ENCODE results near the gene LILRB5.
"Not testable (repeated sequence)": the region's sequence is repeated elsewhere in the genome, so short reads cannot be mapped to it uniquely, and the experiment has no call there.

The LILRB5 gene

DNA sequence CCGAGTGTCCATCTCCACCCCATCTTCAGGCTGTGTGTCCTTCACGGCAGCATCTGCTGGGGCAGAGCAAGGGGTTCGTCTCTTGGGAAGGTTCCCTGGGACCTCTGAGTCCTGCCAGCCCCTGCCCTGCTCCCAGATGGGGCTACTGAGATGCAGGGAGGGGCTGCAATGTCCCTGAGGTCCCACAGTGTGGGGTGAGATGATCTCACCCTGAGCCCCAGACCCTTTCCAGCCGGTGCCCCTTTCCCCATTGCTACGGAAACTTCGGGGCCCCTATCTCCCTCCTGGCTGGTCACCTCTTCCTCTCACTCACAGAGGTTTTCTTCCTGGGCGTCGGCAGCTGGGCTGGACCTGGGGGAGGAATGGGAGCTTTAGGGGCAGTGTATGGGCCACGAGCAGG lies 18.9 kb upstream of the LILRB5 start:
- no peak for DNase-seq (ENCODE audit: low read depth)

- DNase-seq (ENCODE audit: low read depth), result not testable (repeated sequence)
These were observed 17.4 kb upstream of the LILRB5 start for GRCh38 chr19:54274516-54274915.

DNA sequence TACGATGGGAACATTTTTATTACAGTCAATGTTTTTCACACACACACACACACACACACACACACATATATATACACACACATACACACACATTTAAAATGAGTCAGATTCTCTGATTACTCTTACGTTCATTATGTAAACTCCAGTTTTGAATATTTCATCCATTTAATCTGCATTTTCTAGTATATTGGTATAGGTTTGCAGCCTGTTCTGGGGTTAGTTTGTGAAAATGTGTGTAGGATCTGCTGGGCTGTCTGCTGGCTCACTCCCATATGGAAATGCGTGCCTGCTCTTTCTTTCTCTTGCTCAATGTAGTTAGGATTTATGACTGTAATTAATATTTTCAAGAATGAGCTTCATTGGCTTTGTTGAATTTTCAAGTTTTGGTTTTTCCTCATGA lies 16.7 kb upstream of the LILRB5 start:
- DNase-seq (ENCODE audit: low read depth), result no peak

DNA sequence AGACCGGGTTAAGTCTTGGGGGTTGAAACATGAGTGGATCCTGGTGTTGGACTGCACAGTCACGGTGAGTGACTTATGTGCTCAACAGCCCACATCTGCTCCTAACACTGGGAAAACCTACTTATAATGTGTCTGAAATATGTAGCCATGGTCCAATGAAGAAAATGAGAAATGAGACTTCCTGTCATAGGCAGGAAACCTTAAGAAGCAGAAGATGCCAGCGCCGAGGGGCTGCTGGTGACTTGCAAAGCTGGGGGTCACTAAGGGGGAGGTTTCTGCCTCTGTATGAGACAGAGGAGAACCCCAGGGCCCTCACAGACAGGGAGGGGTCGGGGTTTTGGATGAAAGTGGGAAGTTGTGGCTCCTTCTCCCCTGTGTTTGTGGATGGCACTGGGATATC lies 15.1 kb upstream of the LILRB5 start:
- not testable (repeated sequence) for DNase-seq (ENCODE audit: low read depth)

- not testable (repeated sequence) for DNase-seq (ENCODE audit: low read depth)
These were observed 14.5 kb upstream of the LILRB5 start for GRCh38 chr19:54271587-54271986.

GRCh38 chr19:54271106-54271505 lies 14.0 kb upstream of the LILRB5 start:
- DNase-seq (ENCODE audit: low read depth), result no peak

DNA sequence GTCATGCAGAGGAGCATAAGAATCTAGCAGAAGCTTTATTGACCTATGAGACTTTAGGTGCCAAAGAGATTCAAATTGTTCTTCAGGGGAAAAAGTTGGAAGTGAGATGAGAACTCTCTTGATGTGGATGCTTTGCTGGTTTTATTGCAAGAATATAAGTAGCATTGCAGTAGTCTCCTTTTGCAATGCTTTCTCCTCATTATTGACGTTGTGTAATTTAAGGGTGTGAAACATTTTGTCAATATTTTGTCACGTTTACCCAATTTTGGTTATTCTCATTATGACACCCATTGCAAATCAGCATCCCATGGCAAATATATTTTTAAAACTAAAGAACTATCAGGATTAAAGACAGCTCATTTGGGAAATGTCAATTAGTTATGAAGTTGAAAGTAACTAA lies 11.9 kb upstream of the LILRB5 start:
- DNase-seq (ENCODE audit: low read depth), result no peak

DNA sequence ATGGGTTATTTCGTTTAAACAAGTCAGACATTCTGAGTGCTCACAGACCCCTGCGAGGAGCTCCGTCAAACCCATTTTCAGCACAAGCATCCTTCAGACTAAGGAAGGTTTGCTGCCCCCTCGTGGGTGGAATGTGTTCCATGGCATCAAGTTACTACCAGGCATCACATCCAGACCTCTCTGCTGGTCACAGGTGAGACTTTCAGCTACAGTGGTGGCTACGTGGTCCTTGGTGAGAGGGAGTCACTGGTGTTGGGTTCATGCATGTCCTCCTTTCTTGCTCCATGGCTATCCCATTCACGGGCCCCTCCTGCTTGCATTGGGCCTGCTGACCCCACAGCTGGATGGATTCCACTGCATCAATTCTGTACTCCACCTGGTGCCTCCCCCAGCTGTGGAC lies 9.1 kb upstream of the LILRB5 start:
- peak; percentile 55 for DNase-seq (ENCODE audit: low read depth)

GRCh38 chr19:54262470-54262869 lies 5.4 kb upstream of the LILRB5 start:
- no peak for DNase-seq (ENCODE audit: low read depth)

- no peak for DNase-seq (ENCODE audit: low read depth)
These were observed 5.0 kb upstream of the LILRB5 start for GRCh38 chr19:54262066-54262465.

DNA sequence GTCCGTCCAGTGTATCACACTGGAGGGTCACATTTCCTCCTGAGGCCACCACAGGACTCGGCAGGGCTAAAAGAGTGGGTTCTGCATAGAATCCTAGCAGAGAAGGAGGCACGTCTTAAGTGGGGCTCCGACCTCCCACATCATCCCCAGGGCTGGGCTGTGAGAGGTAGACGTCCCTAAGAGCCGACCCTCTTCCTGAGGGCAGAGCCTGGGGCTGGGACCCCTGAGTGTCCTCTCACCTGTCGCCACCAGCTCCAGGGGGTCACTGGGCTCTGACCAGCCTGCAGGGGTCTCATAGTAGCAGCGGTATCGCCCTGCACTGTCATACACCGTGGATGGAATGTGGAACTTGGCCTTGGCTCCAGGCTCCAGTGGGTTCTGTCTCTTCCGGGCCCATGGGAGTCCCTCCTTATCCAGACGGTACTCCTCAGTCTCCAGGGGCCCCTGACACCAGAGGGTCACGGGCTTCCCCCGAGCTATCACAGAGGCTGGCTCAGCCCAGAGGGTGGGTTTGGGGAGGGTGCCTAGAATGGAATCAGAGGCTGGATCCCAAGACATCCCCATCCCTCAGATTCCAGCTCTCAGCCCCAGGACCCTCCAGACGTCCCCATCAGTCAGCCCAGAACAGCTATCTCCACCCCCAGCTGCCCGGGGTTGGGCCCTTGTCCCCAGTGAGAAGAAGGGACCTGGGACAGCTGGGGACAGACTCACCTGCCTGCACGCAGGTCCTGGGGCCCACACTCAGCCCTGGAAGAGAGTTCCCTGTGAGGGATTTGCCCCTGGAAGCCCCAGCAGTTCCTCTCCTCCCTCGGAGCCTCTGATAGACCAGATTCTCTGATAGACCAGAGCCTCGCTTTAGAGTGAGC lies 590 bp downstream of the LILRB5 start:
- DNase-seq (ENCODE audit: low read depth), result no peak

DNA sequence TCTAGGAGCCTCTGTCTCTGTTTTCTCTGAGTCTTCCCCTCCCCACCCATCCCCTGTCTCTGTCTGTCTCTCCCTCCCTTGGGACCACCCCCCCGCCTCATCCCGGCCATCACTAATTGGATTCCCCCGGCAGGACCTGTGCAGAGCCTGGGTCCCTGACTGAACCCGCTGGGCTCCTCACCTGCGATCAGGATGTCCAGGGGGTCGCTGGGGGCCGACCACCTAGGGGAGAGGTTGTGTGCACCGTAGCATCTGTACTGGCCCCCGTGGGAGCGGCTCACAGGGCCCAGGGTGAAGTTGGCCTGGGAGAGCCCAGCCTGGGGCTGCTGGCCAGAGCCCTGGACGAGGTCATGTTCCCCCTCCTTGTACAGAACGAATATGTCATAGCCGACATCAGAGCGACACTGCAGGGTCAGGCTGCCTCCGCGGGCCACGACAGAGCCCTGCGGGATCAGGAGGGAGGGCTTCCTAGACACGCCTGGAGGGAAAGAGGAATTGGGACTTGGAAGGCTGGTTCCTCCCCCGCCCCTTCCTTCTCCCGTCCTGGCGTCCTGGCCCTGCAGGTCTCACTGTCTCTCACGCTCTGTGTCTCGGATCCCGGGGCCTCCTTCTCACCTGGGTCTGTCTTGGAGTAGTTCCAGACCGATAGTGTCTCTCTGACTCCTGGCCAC lies 1.8 kb downstream of the LILRB5 start:
- DNase-seq (ENCODE audit: low read depth), result no peak

DNA sequence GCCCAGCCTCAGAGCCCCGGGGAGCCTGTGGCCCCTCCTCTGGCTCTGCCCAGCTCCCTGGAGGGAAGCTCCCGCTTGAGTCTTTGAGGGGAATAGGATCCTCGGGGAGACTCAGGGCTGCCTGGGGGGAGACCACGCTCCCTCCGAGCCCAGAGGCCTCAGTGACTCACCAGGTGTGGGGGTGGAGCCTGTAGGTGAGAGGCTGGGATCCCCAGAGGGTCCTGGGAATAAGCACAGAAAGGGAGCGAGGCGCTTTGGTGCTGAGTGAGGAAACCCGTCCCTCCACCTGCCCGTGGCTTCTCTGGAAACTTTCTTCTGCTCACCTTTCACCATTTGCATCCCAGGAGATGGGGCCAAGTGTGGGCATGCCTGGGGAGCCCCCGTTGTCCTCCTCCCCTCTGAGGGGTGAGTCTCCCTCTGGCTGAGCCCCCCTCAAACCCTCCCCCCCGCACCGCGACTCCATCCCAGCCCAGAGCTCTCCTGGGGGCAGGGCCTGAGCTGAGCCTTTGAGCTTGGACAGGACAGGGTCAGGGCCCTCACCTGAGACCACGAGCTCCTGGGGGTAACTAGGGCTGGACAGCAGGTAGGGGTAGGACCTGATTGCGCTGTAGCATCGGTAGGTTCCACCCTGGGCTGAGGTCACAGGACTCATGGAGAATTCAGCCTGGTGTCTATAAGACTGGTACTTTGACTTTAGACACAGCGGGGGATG lies 2.7 kb downstream of the LILRB5 start:
- DNase-seq (ENCODE audit: low read depth), result no peak

- DNase-seq (ENCODE audit: low read depth), result no peak
These were observed 3.5 kb downstream of the LILRB5 start for GRCh38 chr19:54253331-54254194.

GRCh38 chr19:54252845-54253244 lies 4.2 kb downstream of the LILRB5 start:
- DNase-seq (ENCODE audit: low read depth), result no peak

DNA sequence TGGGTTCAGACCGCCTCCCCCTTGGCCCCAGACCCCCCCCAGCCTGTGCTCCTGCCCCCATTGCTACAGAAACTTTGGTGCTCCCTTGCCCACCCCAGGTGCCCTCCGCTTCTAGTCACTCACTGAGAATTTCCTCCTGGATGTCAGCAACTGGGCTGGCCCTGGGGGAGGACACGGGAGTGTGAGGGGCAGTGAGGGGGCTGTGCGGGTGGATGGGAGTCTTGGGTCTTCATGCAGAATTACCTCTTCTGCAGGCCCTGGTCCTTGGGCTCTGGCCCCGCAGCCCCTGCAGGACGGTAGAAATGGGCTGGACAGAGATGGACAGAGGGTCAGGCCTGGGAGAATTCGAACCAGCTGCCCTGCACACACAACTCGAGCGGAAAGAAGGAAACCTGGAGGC lies 4.8 kb downstream of the LILRB5 start:
- no peak for DNase-seq (ENCODE audit: low read depth)

GRCh38 chr19:54248016-54248601 lies 9.0 kb downstream of the LILRB5 start:
- no peak for DNase-seq (ENCODE audit: low read depth)

GRCh38 chr19:54247106-54247930 lies 9.8 kb downstream of the LILRB5 start:
- no peak for DNase-seq (ENCODE audit: low read depth)

DNA sequence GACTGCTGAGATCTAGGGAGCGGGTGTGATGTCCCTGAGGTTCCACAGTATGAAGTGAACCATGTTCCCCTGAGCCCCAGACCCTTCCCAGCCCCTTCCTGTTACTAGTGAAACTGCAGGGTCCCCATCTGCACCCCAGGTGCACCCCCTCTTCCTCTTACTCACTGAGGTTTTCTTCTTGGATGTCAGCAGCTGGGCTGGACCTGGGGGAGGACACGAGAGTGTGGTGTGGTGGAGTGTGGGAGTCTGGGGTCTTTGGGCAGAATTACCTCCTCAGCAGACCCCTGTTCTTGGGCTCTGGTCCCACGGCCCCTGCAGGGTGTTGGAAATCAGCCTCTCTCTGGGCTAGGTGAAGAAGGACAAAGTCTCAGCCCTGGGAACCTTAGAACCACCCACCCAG lies 11.1 kb downstream of the LILRB5 start:
- DNase-seq (ENCODE audit: low read depth), result no peak

GRCh38 chr19:54243809-54244208 lies 13.3 kb downstream of the LILRB5 start:
- DNase-seq (ENCODE audit: low read depth), result not testable (repeated sequence)

GRCh38 chr19:54242646-54243045 lies 14.4 kb downstream of the LILRB5 start, which contains the start of gene LILRA6:
Gene LILRA6 (minus strand): TSS chr19:54242790.
- DNase-seq (ENCODE audit: low read depth), result not testable (repeated sequence)

Measured in CMK (cell line).